MM.1S (cell line): ENCODE measurements around the gene MAP2K4.
"Not testable (repeated sequence)": the region's sequence is repeated elsewhere in the genome, so short reads cannot be mapped to it uniquely, and the experiment has no call there.

Experiments
- DNase-seq: peaks from one replicate; pipeline ENCODE4 v3.0.0-alpha.2; 2015
- H2AFZ ChIP-seq: fragments of 300-600 bp; sonication (generic); 2 replicates; pipeline ENCODE4 v1.6.0; 2016; ENCODE audit warnings: antibody characterized with exemption, low read length
- H3F3A ChIP-seq: fragments of 300-600 bp; sonication (generic); 2 replicates; pipeline ENCODE4 v1.6.1; 2016; ENCODE audit warnings: mild to moderate bottlenecking, antibody characterized with exemption, low read length, moderate library complexity, mixed read lengths; ENCODE audit not compliant: insufficient read depth
- H3K27ac ChIP-seq: fragments of 300-600 bp; sonication (generic); 2 replicates; pipeline ENCODE4 v1.5.1; 2016; ENCODE audit warnings: mild to moderate bottlenecking, low read length
- H3K27me3 ChIP-seq: fragments of 300-600 bp; sonication (generic); replicated peaks from 2 replicates; pipeline ENCODE4 v1.6.0; 2016; ENCODE audit warnings: low read length; ENCODE audit not compliant: insufficient read depth
- H3K36me3 ChIP-seq: fragments of 300-600 bp; sonication (generic); replicated peaks from 2 replicates; pipeline ENCODE4 v1.6.1; 2016; ENCODE audit warnings: mild to moderate bottlenecking, low read length, mixed read lengths; ENCODE audit not compliant: insufficient read depth
- H3K4me1 ChIP-seq: fragments of 300-600 bp; sonication (generic); 2 replicates; pipeline ENCODE4 v1.6.1; 2016; ENCODE audit warnings: low read length, mixed read lengths
- H3K4me2 ChIP-seq: fragments of 300-600 bp; sonication (generic); 2 replicates; pipeline ENCODE4 v1.6.0; 2016; ENCODE audit warnings: low read depth, low read length
- H3K4me3 ChIP-seq: fragments of 300-600 bp; sonication (generic); 2 replicates; pipeline ENCODE4 v1.5.1; 2016; ENCODE audit warnings: low read length, mixed read lengths
- H3K79me2 ChIP-seq: fragments of 300-600 bp; sonication (generic); 2 replicates; pipeline ENCODE4 v1.6.1; 2016; ENCODE audit warnings: mixed run types, low read length, mixed read lengths
- H3K9ac ChIP-seq: fragments of 300-600 bp; sonication (generic); 2 replicates; pipeline ENCODE4 v1.6.1; 2016; ENCODE audit warnings: low read length, mixed read lengths
- H3K9me2 ChIP-seq: fragments of 300-600 bp; sonication (generic); replicated peaks from 2 replicates; pipeline ENCODE4 v1.6.1; 2016; ENCODE audit warnings: mild to moderate bottlenecking, low read length, mixed read lengths; ENCODE audit not compliant: insufficient read depth
- H3K9me3 ChIP-seq: fragments of 300-600 bp; sonication (generic); replicated peaks from 2 replicates; pipeline ENCODE4 v1.6.1; 2016; ENCODE audit warnings: mild to moderate bottlenecking, low read length, mixed read lengths; ENCODE audit not compliant: insufficient read depth
- H4K20me1 ChIP-seq: fragments of 300-600 bp; sonication (generic); 2 replicates; pipeline ENCODE4 v1.6.1; 2016; ENCODE audit warnings: mild to moderate bottlenecking, low read length, moderate library complexity, mixed read lengths; ENCODE audit not compliant: insufficient read depth
- CTCF ChIP-seq: fragments of 300-600 bp; sonication (generic); IDR thresholded peaks from 2 replicates; pipeline ENCODE4 v1.5.1; 2016; ENCODE audit warnings: antibody characterized with exemption, low read length, mixed read lengths
- EZH2 ChIP-seq: fragments of 300-600 bp; sonication (generic); optimal IDR thresholded peaks from 2 replicates; pipeline ENCODE3; 2017; ENCODE audit warnings: low read depth, mild to moderate bottlenecking, antibody characterized with exemption, low read length, mixed read lengths
- EZH2phosphoT487 ChIP-seq: fragments of 300-600 bp; sonication (generic); IDR thresholded peaks from 2 replicates; pipeline ENCODE4 v1.6.1; 2018; ENCODE audit warnings: antibody characterized with exemption, low read length

MAP2K4 gene

DNA sequence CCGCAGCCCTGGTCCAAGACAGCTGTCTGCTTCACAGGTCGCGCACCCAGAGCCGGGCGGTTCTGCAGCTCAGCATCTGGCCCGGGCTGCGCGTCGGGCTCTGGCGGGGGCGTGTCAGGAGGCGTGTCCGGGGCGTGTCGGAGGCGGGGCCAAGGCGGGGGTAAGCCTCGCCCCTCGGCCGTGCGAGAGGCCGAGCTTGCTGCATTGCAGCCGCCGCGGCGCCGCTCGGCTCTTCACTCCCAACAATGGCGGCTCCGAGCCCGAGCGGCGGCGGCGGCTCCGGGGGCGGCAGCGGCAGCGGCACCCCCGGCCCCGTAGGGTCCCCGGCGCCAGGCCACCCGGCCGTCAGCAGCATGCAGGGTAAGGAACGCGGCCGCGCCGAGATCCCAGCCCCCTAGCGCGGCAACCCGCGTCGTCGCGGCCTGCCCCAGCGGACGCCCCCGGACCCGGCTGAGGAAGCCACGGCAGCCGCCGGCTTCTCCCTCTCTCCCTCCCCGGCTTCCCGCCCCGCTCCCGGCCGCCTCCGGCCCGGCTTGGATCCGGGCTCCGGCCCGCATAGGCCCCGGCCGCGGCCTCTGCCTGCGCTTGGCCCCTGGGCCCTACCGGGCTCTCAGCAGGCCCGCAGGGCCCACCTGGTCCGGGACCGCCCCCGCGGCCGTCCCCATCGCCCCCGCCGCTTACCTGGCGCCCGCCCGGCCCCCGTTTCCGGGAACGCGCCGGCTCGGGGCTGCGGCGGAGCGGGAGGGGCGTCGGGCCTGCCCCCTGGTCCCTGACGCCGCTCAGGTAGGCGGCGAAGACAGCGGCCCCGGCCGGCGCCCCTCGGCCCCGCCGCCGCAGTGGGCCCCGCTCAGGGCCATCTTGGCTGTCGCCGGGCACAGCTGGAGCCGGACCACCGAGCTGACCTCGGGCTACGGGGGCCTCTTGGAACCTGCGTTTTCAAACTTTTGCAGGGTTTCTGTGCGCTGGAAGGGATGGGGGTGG lies at the start of gene MAP2K4:
Gene MAP2K4 (plus strand): TSS at position 236 of the 981 bp plus-strand sequence. CDS start 10 bp downstream, at position 246.
- Histone ChIP-seq H3K9me2 (no peaks in the 10 kb centered on the region), H3K27me3 (0 out of 2 replicates have a peak, but pooled peaks cover 8% of the 10 kb centered on the region), H3K4me1 (0 out of 2 replicates have a peak, but pooled peaks cover 6% of the 10 kb centered on the region), H3K36me3 (no peaks in the 10 kb centered on the region), H3K9ac (peak within 1 kb of the TSS; percentile 66; the same call in 1 of the 2 replicates), H2AFZ (peak within 1 kb of the TSS; percentile 73; the same call in 1 of the 2 replicates), H4K20me1 (0 out of 2 replicates have a peak, but pooled peaks cover 16% of the 10 kb centered on the region), H3F3A (no peaks in the 10 kb centered on the region), H3K27ac (no peak within 1 kb of the TSS; the same call in 1 of the 2 replicates), H3K4me2 (peak within 1 kb of the TSS; percentile 94), H3K9me3 (no peaks in the 10 kb centered on the region), H3K79me2 (peaks cover 46% of the 10 kb centered on the region), H3K4me3 (peak within 1 kb of the TSS; percentile 68)
- TF ChIP-seq EZH2: no peak
- no peak for TF ChIP-seq EZH2phosphoT487
- TF ChIP-seq CTCF: no peak
- DNase-seq: peak; percentile 88

- not testable (repeated sequence) for H3K36me3 ChIP-seq, H4K20me1 ChIP-seq, H3K4me1 ChIP-seq, H3K27ac ChIP-seq, H3K27me3 ChIP-seq, H3K79me2 ChIP-seq, H3K9me2 ChIP-seq, H3K4me2 ChIP-seq, DNase-seq, H3F3A ChIP-seq, H3K9me3 ChIP-seq, H3K4me3 ChIP-seq, H2AFZ ChIP-seq, H3K9ac ChIP-seq
These were observed 47.9 kb upstream of the MAP2K4 start for GRCh38 chr17:11972741-11973140.

DNA sequence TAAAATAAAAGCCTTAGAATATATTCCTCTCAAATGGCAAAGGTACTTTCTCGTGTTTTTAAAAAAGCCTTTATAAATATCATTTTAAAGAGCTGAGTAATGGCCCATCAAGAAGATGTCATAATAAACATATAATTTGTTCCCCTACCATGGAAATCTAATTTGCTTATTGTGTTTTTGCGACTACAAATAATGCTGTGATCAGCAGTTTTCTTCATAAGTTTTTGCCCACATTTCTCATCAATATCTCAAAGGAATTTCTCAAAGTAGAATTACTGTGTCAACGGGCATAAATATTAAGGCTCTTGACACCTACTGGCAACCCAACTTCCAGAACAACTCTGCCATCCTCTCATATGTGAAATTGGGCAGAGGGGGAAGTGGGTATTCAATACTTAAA lies 40.9 kb upstream of the MAP2K4 start:
- H3K79me2 ChIP-seq: no peaks in the 10 kb centered on the region
- no peak overlapping the region for H3K4me2 ChIP-seq
- H3F3A ChIP-seq: no peaks in the 10 kb centered on the region
- H3K36me3 ChIP-seq: no peaks in the 10 kb centered on the region
- H3K27me3 ChIP-seq: no peaks in the 10 kb centered on the region
- H3K9me3 ChIP-seq: no peaks in the 10 kb centered on the region
- H4K20me1 ChIP-seq: no peaks in the 10 kb centered on the region
- no peak overlapping the region for H2AFZ ChIP-seq
- no peaks in the 10 kb centered on the region for H3K9me2 ChIP-seq
- H3K27ac ChIP-seq: no peak overlapping the region
- H3K4me3 ChIP-seq: no peak overlapping the region
- no peak for DNase-seq
- H3K4me1 ChIP-seq: no peaks in the 10 kb centered on the region
- TF ChIP-seq EZH2phosphoT487 (no peak), EZH2 (no peak), CTCF (no peak)
- no peak overlapping the region for H3K9ac ChIP-seq

DNA sequence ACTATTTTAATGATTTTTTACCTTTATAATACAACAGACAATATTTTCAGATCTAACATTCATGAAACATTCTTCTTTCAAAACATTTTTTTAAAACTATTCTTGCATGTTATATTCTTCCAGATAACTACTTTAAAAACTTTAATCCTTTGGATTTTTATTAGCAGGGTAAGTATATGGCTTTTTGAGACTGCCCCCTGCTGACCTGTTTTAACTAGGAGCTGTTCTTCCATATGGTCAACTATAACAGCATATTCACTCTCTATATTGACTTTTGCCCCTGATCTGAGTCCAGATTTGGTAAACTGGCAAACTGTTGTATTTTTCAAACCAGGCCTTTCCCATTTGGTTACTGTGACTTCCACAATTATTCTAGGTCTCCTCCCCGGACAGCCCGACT lies 39.9 kb upstream of the MAP2K4 start:
- DNase-seq: no peak
- Histone ChIP-seq H3K4me1 (no peaks in the 10 kb centered on the region), H2AFZ (no peak overlapping the region), H3K9me3 (no peaks in the 10 kb centered on the region), H3F3A (no peaks in the 10 kb centered on the region), H3K4me3 (no peak overlapping the region), H3K79me2 (no peaks in the 10 kb centered on the region), H3K27ac (no peak overlapping the region), H3K9ac (no peak overlapping the region), H3K9me2 (no peaks in the 10 kb centered on the region), H3K36me3 (no peaks in the 10 kb centered on the region), H3K27me3 (no peaks in the 10 kb centered on the region), H3K4me2 (no peak overlapping the region), H4K20me1 (no peaks in the 10 kb centered on the region)
- TF ChIP-seq EZH2: no peak
- TF ChIP-seq CTCF: peak; percentile 16; the same call in 1 of the 2 replicates
- TF ChIP-seq EZH2phosphoT487: no peak
